Mesenchymal stem cell (in vitro differentiated cells and primary cell): ENCODE results near the gene TMEM107.
A peak's percentile ranks its signal among the peaks of the same experiment; 100 is the strongest.

Source experiments
- DNase-seq: peaks from one replicate; pipeline ENCODE4 v3.0.0-alpha.2; 2013
- H2AFZ ChIP-seq: one replicate; pipeline ENCODE4 v1.6.1; 2013; ENCODE audit warnings: low read depth, mild to moderate bottlenecking, control low read depth, inconsistent platforms, low read length, moderate library complexity
- H2AK5ac ChIP-seq: 2 replicates; pipeline ENCODE4 v1.6.1; 2013; ENCODE audit warnings: low read length, moderate library complexity, mild to moderate bottlenecking, inconsistent platforms; ENCODE audit not compliant: severe bottlenecking
- H2BK120ac ChIP-seq: one replicate; pipeline ENCODE4 v1.6.1; 2013; ENCODE audit warnings: low read depth, mild to moderate bottlenecking, inconsistent platforms, low read length, moderate library complexity
- H2BK12ac ChIP-seq, 2 experiments: one replicate each; pipeline ENCODE4 v1.6.1; 2013; ENCODE audit warnings: inconsistent platforms in 2 of 2, low read length in 2 of 2, mild to moderate bottlenecking in 2 of 2, moderate library complexity in 2 of 2, control low read depth in 1 of 2
- H2BK15ac ChIP-seq: one replicate; pipeline ENCODE4 v1.6.1; 2013; ENCODE audit warnings: mild to moderate bottlenecking, low read depth, inconsistent platforms; ENCODE audit not compliant: poor library complexity, severe bottlenecking
- H2BK5ac ChIP-seq: 2 replicates; pipeline ENCODE4 v1.6.1; 2013; ENCODE audit warnings: low read depth, mild to moderate bottlenecking, low read length, control low read depth, inconsistent platforms; ENCODE audit not compliant: poor library complexity, severe bottlenecking
- H3K14ac ChIP-seq, 2 experiments: one replicate each; pipeline ENCODE4 v1.6.1; 2013; ENCODE audit warnings: inconsistent platforms in 2 of 2, low read length in 2 of 2, control low read depth in 1 of 2, mild to moderate bottlenecking in 1 of 2, moderate library complexity in 1 of 2
- H3K18ac ChIP-seq, 2 experiments: one replicate each; pipeline ENCODE4 v1.6.1; 2013; ENCODE audit warnings: inconsistent platforms in 2 of 2, low read length in 2 of 2, control low read depth in 1 of 2, low read depth in 1 of 2, mild to moderate bottlenecking in 1 of 2
- H3K23ac ChIP-seq, 2 experiments: one replicate each; pipeline ENCODE4 v1.6.1; 2013; ENCODE audit warnings: inconsistent platforms in 2 of 2, low read length in 2 of 2, mild to moderate bottlenecking in 2 of 2, moderate library complexity in 2 of 2, control low read depth in 1 of 2
- H3K27ac ChIP-seq: 2 replicates; pipeline ENCODE4 v1.5.1; 2013; ENCODE audit warnings: mild to moderate bottlenecking, moderate library complexity, low read length, control low read depth, inconsistent platforms; ENCODE audit not compliant: poor library complexity, severe bottlenecking
- H3K27me3 ChIP-seq, 2 experiments: 2 replicates each; pipeline versions ENCODE4 v1.6.1 to v1.7.0; 2013; ENCODE audit warnings: low read length in 2 of 2, mild to moderate bottlenecking in 2 of 2, moderate library complexity in 2 of 2, control low read depth in 1 of 2, inconsistent platforms in 1 of 2; ENCODE audit not compliant: control insufficient read depth in 1 of 2, insufficient read depth in 1 of 2
- H3K36me3 ChIP-seq, 2 experiments: 2 replicates each; pipeline versions ENCODE4 v1.6.1 to v1.7.0; 2013; ENCODE audit warnings: low read length in 2 of 2, control low read depth in 1 of 2, inconsistent platforms in 1 of 2, low read depth in 1 of 2, mild to moderate bottlenecking in 1 of 2; ENCODE audit not compliant: insufficient read depth in 2 of 2, control insufficient read depth in 1 of 2
- H3K4ac ChIP-seq, 2 experiments: one replicate each; pipeline ENCODE4 v1.6.1; 2013; ENCODE audit warnings: inconsistent platforms in 2 of 2, low read length in 2 of 2, mild to moderate bottlenecking in 2 of 2, moderate library complexity in 2 of 2, control low read depth in 1 of 2, low read depth in 1 of 2
- H3K4me1 ChIP-seq: 2 replicates; pipeline ENCODE4 v1.6.1; 2013; ENCODE audit warnings: low read depth, low read length, control low read depth; ENCODE audit not compliant: control insufficient read depth, insufficient read depth
- H3K4me2 ChIP-seq: 2 replicates; pipeline ENCODE4 v1.6.1; 2013; ENCODE audit warnings: low read length, mild to moderate bottlenecking, inconsistent platforms; ENCODE audit not compliant: poor library complexity, severe bottlenecking
- H3K4me3 ChIP-seq, 2 experiments: 2 replicates each; pipeline versions ENCODE4 v1.5.1 to v1.7.0; 2013; ENCODE audit warnings: low read length in 2 of 2, mild to moderate bottlenecking in 2 of 2, control low read depth in 1 of 2, low read depth in 1 of 2; ENCODE audit not compliant: insufficient read depth in 1 of 2
- H3K79me1 ChIP-seq: replicated peaks from 2 replicates; pipeline ENCODE4 v1.6.1; 2013; ENCODE audit warnings: mild to moderate bottlenecking, control low read depth, low read length, inconsistent platforms; ENCODE audit not compliant: poor library complexity, severe bottlenecking
- H3K9ac ChIP-seq: 2 replicates; pipeline ENCODE4 v1.7.0; 2013; ENCODE audit warnings: mild to moderate bottlenecking, low read length, moderate library complexity
- H3K9me3 ChIP-seq: 2 replicates; pipeline ENCODE4 v1.7.0; 2013; ENCODE audit warnings: mild to moderate bottlenecking, low read length; ENCODE audit not compliant: control insufficient read depth
- H4K8ac ChIP-seq: one replicate; pipeline ENCODE4 v1.6.1; 2013; ENCODE audit warnings: inconsistent platforms, mild to moderate bottlenecking, low read length, moderate library complexity
- H4K91ac ChIP-seq: one replicate; pipeline ENCODE4 v1.6.1; 2013; ENCODE audit warnings: mild to moderate bottlenecking, low read length, inconsistent platforms
- WGBS: methylation state at CpG from one replicate; pipeline ENCODE4 v1.1.7; 2013; ENCODE audit warnings: mixed read lengths; 5-methylcytosine and 5-hydroxymethylcytosine counted together

The TMEM107 gene

GRCh38 chr17:8128125-8128784 lies 47.9 kb downstream of the TMEM107 start:
- H3K9ac ChIP-seq: no peak overlapping the region
- no peak overlapping the region for H3K4me2 ChIP-seq
- H2BK5ac ChIP-seq: no peak overlapping the region
- H2BK120ac ChIP-seq: no peak overlapping the region
- no peaks in the 10 kb centered on the region for H3K9me3 ChIP-seq
- H3K4me1 ChIP-seq: peaks cover 25% of the 10 kb centered on the region
- no peak overlapping the region for H3K4ac ChIP-seq
- H2AFZ ChIP-seq: no peak overlapping the region
- WGBS: 97% methylated on average over 8 of the region's 14 CpGs
- no peak overlapping the region for H3K27ac ChIP-seq
- H2BK12ac ChIP-seq: no peak overlapping the region
- no peaks in the 10 kb centered on the region for H3K36me3 ChIP-seq
- no peak overlapping the region for H3K14ac ChIP-seq
- no peak overlapping the region for H3K18ac ChIP-seq
- H3K4me3 ChIP-seq: no peak overlapping the region
- no peak overlapping the region for H4K8ac ChIP-seq
- H3K79me1 ChIP-seq: no peaks in the 10 kb centered on the region
- H2BK15ac ChIP-seq: no peak overlapping the region
- no peak overlapping the region for H3K23ac ChIP-seq
- H3K27me3 ChIP-seq: peaks cover 21 to 27% of the 10 kb centered on the region in 2 experiments
- DNase-seq: no peak
- H4K91ac ChIP-seq: no peak overlapping the region
- no peak overlapping the region for H2AK5ac ChIP-seq

- no peak overlapping the region for H3K18ac ChIP-seq
- no peak overlapping the region for H3K4ac ChIP-seq
- H3K27ac ChIP-seq: peak overlapping the region; percentile 39
- H3K4me1 ChIP-seq: peaks cover 41% of the 10 kb centered on the region
- peak; percentile 65 for DNase-seq
- H2BK120ac ChIP-seq: no peak overlapping the region
- H4K91ac ChIP-seq: no peak overlapping the region
- no peaks in the 10 kb centered on the region for H3K36me3 ChIP-seq
- 2% methylated on average over 34 of the region's 45 CpGs for WGBS
- no peaks in the 10 kb centered on the region for H3K9me3 ChIP-seq
- no peaks in the 10 kb centered on the region for H3K79me1 ChIP-seq
- peak overlapping the region; percentile 66 to 85 for H3K4me3 ChIP-seq
- H2BK12ac ChIP-seq: no peak overlapping the region
- H2BK5ac ChIP-seq: no peak overlapping the region
- peak overlapping the region; percentile 99 for H3K4me2 ChIP-seq
- H2BK15ac ChIP-seq: no peak overlapping the region
- no peak overlapping the region for H3K14ac ChIP-seq
- no peak overlapping the region for H2AK5ac ChIP-seq
- H2AFZ ChIP-seq: peak overlapping the region; percentile 29
- peak overlapping the region; percentile 66 for H4K8ac ChIP-seq
- no peak overlapping the region for H3K23ac ChIP-seq
- peaks cover 23 to 30% of the 10 kb centered on the region in 2 experiments for H3K27me3 ChIP-seq
- H3K9ac ChIP-seq: peak overlapping the region; percentile 75
These were observed 49.6 kb downstream of the TMEM107 start for GRCh38 chr17:8126491-8127066.

- peak; percentile 68 for DNase-seq
- H3K4me2 ChIP-seq: peak overlapping the region; percentile 99
- no peak overlapping the region for H2BK120ac ChIP-seq
- no peak overlapping the region for H4K8ac ChIP-seq
- no peaks in the 10 kb centered on the region for H3K36me3 ChIP-seq
- H2AFZ ChIP-seq: peak overlapping the region; percentile 29
- H3K23ac ChIP-seq: no peak overlapping the region
- H2BK5ac ChIP-seq: no peak overlapping the region
- H3K4me1 ChIP-seq: peaks cover 45% of the 10 kb centered on the region
- no peaks in the 10 kb centered on the region for H3K9me3 ChIP-seq
- no peak overlapping the region for H2BK15ac ChIP-seq
- H3K9ac ChIP-seq: peak overlapping the region; percentile 67
- H3K4ac ChIP-seq: peak overlapping the region in 1 of 2 experiments; percentile 32
- H3K27me3 ChIP-seq: peaks cover 23 to 30% of the 10 kb centered on the region in 2 experiments
- H3K14ac ChIP-seq: no peak overlapping the region
- H3K79me1 ChIP-seq: no peaks in the 10 kb centered on the region
- H2BK12ac ChIP-seq: no peak overlapping the region
- H4K91ac ChIP-seq: peak overlapping the region; percentile 71
- peak overlapping the region; percentile 66 to 85 for H3K4me3 ChIP-seq
- H2AK5ac ChIP-seq: no peak overlapping the region
- H3K27ac ChIP-seq: no peak overlapping the region
- H3K18ac ChIP-seq: peak overlapping the region in 1 of 2 experiments; percentile 70
- WGBS: under 1% methylated on average over 33 of the region's 35 CpGs
These were observed 50.2 kb downstream of the TMEM107 start for GRCh38 chr17:8125947-8126490.

GRCh38 chr17:8125154-8125946 lies 50.8 kb downstream of the TMEM107 start:
- H2AFZ ChIP-seq: no peak overlapping the region

More at GRCh38 chr17:8125154-8125946, 50.8 kb downstream of the TMEM107 start:
- Histone ChIP-seq H3K18ac (no peak overlapping the region), H2BK5ac (no peak overlapping the region), H3K14ac (no peak overlapping the region), H3K9ac (peak overlapping the region; percentile 67), H2BK120ac (no peak overlapping the region), H3K9me3 (no peaks in the 10 kb centered on the region), H3K4me2 (peak overlapping the region; percentile 99), H3K4me1 (peaks cover 48% of the 10 kb centered on the region), H3K79me1 (no peaks in the 10 kb centered on the region), H2BK12ac (no peak overlapping the region), H3K36me3 (no peaks in the 10 kb centered on the region), H3K4ac (no peak overlapping the region), H4K8ac (no peak overlapping the region), H3K23ac (no peak overlapping the region), H2BK15ac (no peak overlapping the region), H3K27ac (no peak overlapping the region), H4K91ac (no peak overlapping the region), H3K4me3 (peak overlapping the region; percentile 66 to 85), H3K27me3 (peaks cover 23 to 30% of the 10 kb centered on the region in 2 experiments), H2AK5ac (no peak overlapping the region)
- under 1% methylated on average over 35 of the region's 40 CpGs for WGBS
- DNase-seq: peak; percentile 79
